ENCODE results near the gene GAS7.

The GAS7 gene

DNA sequence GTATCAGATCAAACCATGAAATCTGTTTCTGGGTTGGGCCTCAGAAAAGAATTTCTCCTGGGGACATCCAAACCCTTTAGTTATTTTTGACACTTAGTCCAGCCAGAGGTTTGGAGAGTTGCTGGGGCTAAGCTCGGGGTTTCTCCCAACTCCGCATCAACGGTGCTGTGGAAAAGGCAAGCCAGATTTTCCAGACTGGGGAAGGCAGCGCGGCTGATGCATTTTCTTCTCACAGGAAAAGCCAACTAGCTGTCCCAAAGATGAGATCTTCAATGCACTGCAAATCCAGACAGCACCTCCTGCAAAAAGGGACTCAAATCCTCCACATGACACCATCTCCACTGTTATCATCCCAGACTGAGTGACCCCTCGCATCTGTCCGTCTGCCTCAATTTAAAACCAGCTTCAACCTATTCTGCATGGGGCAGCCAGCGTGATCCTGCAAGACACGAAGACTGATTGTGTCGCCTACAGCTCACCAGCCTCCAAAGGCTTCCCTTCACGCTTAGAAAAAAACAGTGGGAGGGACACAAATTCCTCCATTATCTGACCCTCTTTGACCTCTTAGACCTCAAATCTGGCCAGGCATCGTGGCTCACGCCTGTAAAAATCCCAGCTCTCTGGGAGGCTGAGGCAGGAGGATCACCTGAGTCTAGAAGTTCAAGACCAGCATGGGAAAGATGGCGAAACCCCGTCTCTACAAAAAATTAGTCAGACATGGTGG lies 62.0 kb downstream of the GAS7 start:
- no peak for DNase-seq (ENCODE audit: low read depth)
- no peak overlapping the region for H3K4me3 ChIP-seq (ENCODE audit: control insufficient read depth, low read depth, low read length)
- TF ChIP-seq, protein P1, sequence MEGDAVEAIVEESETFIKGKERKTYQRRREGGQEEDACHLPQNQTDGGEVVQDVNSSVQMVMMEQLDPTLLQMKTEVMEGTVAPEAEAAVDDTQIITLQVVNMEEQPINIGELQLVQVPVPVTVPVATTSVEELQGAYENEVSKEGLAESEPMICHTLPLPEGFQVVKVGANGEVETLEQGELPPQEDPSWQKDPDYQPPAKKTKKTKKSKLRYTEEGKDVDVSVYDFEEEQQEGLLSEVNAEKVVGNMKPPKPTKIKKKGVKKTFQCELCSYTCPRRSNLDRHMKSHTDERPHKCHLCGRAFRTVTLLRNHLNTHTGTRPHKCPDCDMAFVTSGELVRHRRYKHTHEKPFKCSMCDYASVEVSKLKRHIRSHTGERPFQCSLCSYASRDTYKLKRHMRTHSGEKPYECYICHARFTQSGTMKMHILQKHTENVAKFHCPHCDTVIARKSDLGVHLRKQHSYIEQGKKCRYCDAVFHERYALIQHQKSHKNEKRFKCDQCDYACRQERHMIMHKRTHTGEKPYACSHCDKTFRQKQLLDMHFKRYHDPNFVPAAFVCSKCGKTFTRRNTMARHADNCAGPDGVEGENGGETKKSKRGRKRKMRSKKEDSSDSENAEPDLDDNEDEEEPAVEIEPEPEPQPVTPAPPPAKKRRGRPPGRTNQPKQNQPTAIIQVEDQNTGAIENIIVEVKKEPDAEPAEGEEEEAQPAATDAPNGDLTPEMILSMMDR (IDR thresholded peaks at IDR 0.05; ENCODE audit: control insufficient read depth, insufficient read depth, low read depth, low read length, missing control alignments) = no peak

DNA sequence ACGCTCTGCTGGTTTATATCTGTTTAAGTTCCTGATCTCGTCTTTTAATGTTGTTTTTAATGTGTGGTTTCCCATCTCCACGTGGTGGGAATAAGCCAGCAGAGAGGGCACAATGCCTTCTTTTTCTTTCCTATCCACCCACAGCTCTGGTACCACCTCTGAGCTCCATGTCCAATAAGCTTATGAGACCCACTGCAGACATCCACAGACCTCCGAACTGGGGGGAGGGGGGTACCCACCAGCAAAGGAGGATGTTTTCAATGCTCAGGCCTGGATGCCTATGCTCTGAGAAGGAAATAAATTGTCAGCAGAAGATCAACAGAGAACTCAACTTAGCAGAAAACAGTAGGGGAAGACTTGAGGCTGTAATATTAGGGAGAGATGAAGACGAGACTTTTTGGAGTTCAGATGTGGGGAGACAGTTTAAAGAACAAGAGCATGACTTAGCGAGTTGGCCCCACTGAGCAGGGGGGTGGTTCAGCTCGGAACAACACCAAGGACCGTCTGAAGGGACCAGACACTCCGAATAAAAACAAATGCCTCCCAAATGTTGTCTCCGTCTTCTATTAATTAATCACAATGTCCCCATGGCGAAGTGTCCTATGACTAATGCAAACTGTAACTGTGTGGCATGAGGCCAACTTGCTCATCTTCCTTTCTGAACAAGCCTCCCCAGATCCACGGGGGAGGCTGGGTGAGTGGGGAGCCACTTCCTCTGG lies 62.7 kb downstream of the GAS7 start:
- TF ChIP-seq, protein P1 (IDR thresholded peaks at IDR 0.05; ENCODE audit: control insufficient read depth, insufficient read depth, low read depth, low read length, missing control alignments) = no peak
- no peak overlapping the region for H3K4me3 ChIP-seq (ENCODE audit: control insufficient read depth, low read depth, low read length)

GRCh38 chr17:10130677-10131076 lies 67.7 kb downstream of the GAS7 start:
- TF ChIP-seq, protein P1 (IDR thresholded peaks at IDR 0.05; ENCODE audit: control insufficient read depth, insufficient read depth, low read depth, low read length, missing control alignments) = no peak
- DNase-seq (ENCODE audit: low read depth) = no peak
- no peak overlapping the region for H3K4me3 ChIP-seq (ENCODE audit: control insufficient read depth, low read depth, low read length)

More for the DNA sequence above, 62.7 kb downstream of the GAS7 start:
- no peak for DNase-seq (ENCODE audit: low read depth)

- TF ChIP-seq, protein P1 (IDR thresholded peaks at IDR 0.05; ENCODE audit: control insufficient read depth, insufficient read depth, low read depth, low read length, missing control alignments) = no peak
- H3K4me3 ChIP-seq (ENCODE audit: control insufficient read depth, low read depth, low read length) = no peak overlapping the region
- DNase-seq (ENCODE audit: low read depth) = no peak
Measured at GRCh38 chr17:10130263-10130662, 68.1 kb downstream of the GAS7 start.

GRCh38 chr17:10127819-10128425 lies 70.5 kb downstream of the GAS7 start:
- TF ChIP-seq, protein P1 (IDR thresholded peaks at IDR 0.05; ENCODE audit: control insufficient read depth, insufficient read depth, low read depth, low read length, missing control alignments) = no peak
- peak; percentile 88 for DNase-seq (ENCODE audit: low read depth)
- H3K4me3 ChIP-seq (ENCODE audit: control insufficient read depth, low read depth, low read length) = no peak overlapping the region

- TF ChIP-seq, protein P1 (IDR thresholded peaks at IDR 0.05; ENCODE audit: control insufficient read depth, insufficient read depth, low read depth, low read length, missing control alignments) = no peak
- no peak overlapping the region for H3K4me3 ChIP-seq (ENCODE audit: control insufficient read depth, low read depth, low read length)
- DNase-seq (ENCODE audit: low read depth) = no peak
Measured at GRCh38 chr17:10126616-10127501, 71.5 kb downstream of the GAS7 start.

All from AG09309 (cell line).